ENCODE data around the gene ARIH1. TPM values are rescaled to one million over a fixed set of nuclear protein-coding genes. Genes with fewer than 3 reads are reported as not detected.

The ARIH1 gene
- total RNA-seq (2022; extraction: Qiagen RNA extraction; ENCODE audit: low read depth), result 51.9 to 86.7 TPM (median 76.2 TPM) in 5 replicates

GRCh38 chr15:72473614-72474465 is at the start of gene ARIH1:
Gene ARIH1, plus strand, starts transcription at chr15:72474330. Its CDS starts 310 bp downstream, at chr15:72474640.

Other genes starting within 250 kb of the ARIH1 start
- gene PKM, start 243.1 kb upstream of the ARIH1 start, total RNA-seq (2022; extraction: Qiagen RNA extraction; ENCODE audit: low read depth), result 3,123 to 3,571 TPM (median 3,497 TPM) in 5 replicates
- 46.6 to 67.1 TPM (median 58.9 TPM) in 5 replicates for gene PARP6, start 201.8 kb upstream of the ARIH1 start, total RNA-seq (2022; extraction: Qiagen RNA extraction; ENCODE audit: low read depth)
- gene CELF6, start 154.2 kb upstream of the ARIH1 start, total RNA-seq (2022; extraction: Qiagen RNA extraction; ENCODE audit: low read depth), result 0.08 to 0.15 TPM (median 0.11 TPM) in 5 replicates
- gene HEXA, start 98.3 kb upstream of the ARIH1 start, total RNA-seq (2022; extraction: Qiagen RNA extraction; ENCODE audit: low read depth), result 130 to 174 TPM (median 144 TPM) in 5 replicates
- not detected in 5 replicates for gene TMEM202, start 76.0 kb upstream of the ARIH1 start, total RNA-seq (2022; extraction: Qiagen RNA extraction; ENCODE audit: low read depth)
- gene GOLGA6B, start 180.4 kb downstream of the ARIH1 start, total RNA-seq (2022; extraction: Qiagen RNA extraction; ENCODE audit: low read depth), result 0.09 TPM in 1 of 5 replicates, not detected in the others
- gene HIGD2B, start 211.9 kb downstream of the ARIH1 start, total RNA-seq (2022; extraction: Qiagen RNA extraction; ENCODE audit: low read depth), result not detected in 5 replicates
- gene BBS4, start 211.9 kb downstream of the ARIH1 start, total RNA-seq (2022; extraction: Qiagen RNA extraction; ENCODE audit: low read depth), result 15.6 to 20.4 TPM (median 19.4 TPM) in 5 replicates

Data from A549 treated with RU486 at 1 μM for 4 hours (cell line).